Measurements from ENCODE around the gene TOMM6.

DNA sequence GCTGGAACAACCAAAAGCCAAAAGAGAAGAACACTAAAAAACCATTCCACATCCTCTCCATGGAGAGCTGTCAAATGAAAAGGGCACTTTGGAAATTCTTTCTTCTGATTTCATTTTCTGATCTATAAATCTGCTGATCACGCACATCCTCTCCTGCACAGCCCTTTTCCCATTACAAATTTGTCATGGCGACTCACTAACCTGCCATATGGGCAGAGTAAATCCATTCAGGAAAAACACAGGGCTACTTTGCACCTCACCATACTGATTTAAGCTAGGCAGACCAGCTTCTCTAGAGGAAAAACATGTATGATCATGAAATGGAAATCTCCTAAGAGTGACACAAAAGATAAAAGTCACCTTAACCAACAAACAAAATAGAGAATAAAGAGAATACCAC, 26.0 kb downstream of the TOMM6 start:
- TF ChIP-seq, protein P1, sequence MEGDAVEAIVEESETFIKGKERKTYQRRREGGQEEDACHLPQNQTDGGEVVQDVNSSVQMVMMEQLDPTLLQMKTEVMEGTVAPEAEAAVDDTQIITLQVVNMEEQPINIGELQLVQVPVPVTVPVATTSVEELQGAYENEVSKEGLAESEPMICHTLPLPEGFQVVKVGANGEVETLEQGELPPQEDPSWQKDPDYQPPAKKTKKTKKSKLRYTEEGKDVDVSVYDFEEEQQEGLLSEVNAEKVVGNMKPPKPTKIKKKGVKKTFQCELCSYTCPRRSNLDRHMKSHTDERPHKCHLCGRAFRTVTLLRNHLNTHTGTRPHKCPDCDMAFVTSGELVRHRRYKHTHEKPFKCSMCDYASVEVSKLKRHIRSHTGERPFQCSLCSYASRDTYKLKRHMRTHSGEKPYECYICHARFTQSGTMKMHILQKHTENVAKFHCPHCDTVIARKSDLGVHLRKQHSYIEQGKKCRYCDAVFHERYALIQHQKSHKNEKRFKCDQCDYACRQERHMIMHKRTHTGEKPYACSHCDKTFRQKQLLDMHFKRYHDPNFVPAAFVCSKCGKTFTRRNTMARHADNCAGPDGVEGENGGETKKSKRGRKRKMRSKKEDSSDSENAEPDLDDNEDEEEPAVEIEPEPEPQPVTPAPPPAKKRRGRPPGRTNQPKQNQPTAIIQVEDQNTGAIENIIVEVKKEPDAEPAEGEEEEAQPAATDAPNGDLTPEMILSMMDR (IDR thresholded peaks at IDR 0.05) = no peak
- no peak for TF ChIP-seq POLR2A (IDR thresholded peaks at IDR 0.05)

Measured in testis (tissue), 2 donors.